IPS DF 6.9 (cell line): ENCODE measurements around the gene ROPN1L.
A peak's percentile ranks its signal among the peaks of the same experiment; 100 is the strongest.

Experiments
- DNase-seq: peaks from one replicate; pipeline ENCODE4 v3.0.0-alpha.2; 2013; ENCODE audit warnings: low read depth, low spot score
- H3K27ac ChIP-seq: one replicate; pipeline ENCODE4 v1.5.1; 2013; ENCODE audit warnings: low read length, control low read depth
- H3K27me3 ChIP-seq: 2 replicates; pipeline ENCODE4 v1.6.1; 2013; ENCODE audit warnings: mild to moderate bottlenecking, low read length; ENCODE audit not compliant: control insufficient read depth, insufficient read depth
- H3K36me3 ChIP-seq: 2 replicates; pipeline ENCODE4 v1.6.1; 2013; ENCODE audit warnings: low read length; ENCODE audit not compliant: control insufficient read depth, insufficient read depth
- H3K4me1 ChIP-seq: 2 replicates; pipeline ENCODE4 v1.6.1; 2013; ENCODE audit warnings: low read length; ENCODE audit not compliant: control insufficient read depth, insufficient read depth
- H3K4me3 ChIP-seq: 2 replicates; pipeline ENCODE4 v1.5.1; 2013; ENCODE audit warnings: mild to moderate bottlenecking, low read length
- H3K9me3 ChIP-seq: 2 replicates; pipeline ENCODE4 v1.6.1; 2013; ENCODE audit warnings: low read length, inconsistent platforms; ENCODE audit not compliant: control insufficient read depth, insufficient read depth
- WGBS: extraction: QIAGEN DNeasy Blood & Tissue Kit; methylation state at CpG from one replicate; pipeline ENCODE4 v1.1.7; 2013; ENCODE audit warnings: mixed read lengths, missing lambda C conversion rate; ENCODE audit not compliant: insufficient read length, insufficient coverage; 5-methylcytosine and 5-hydroxymethylcytosine counted together

Gene ROPN1L

GRCh38 chr5:10409504-10409903 lies 32.2 kb upstream of the ROPN1L start:
- DNase-seq = no peak
- Histone ChIP-seq H3K27me3 (no peaks in the 10 kb centered on the region), H3K27ac (no peak overlapping the region), H3K9me3 (no peaks in the 10 kb centered on the region), H3K4me3 (no peak overlapping the region), H3K4me1 (no peaks in the 10 kb centered on the region), H3K36me3 (peaks cover 16% of the 10 kb centered on the region; the same call in 1 of the 2 replicates)
- WGBS = no CpG with 5 or more reads among the region's 1 CpG

- Histone ChIP-seq H3K4me3 (no peak overlapping the region), H3K9me3 (no peaks in the 10 kb centered on the region), H3K27ac (no peak overlapping the region), H3K36me3 (peaks cover 15% of the 10 kb centered on the region; the same call in 1 of the 2 replicates), H3K4me1 (no peaks in the 10 kb centered on the region), H3K27me3 (no peaks in the 10 kb centered on the region)
- DNase-seq = no peak
- WGBS = no CpG with 5 or more reads among the region's 1 CpG
Measured at GRCh38 chr5:10410662-10411061, 31.0 kb upstream of the ROPN1L start.

GRCh38 chr5:10411336-10411735 lies 30.3 kb upstream of the ROPN1L start:
- Histone ChIP-seq H3K4me1 (no peaks in the 10 kb centered on the region), H3K4me3 (no peak overlapping the region), H3K36me3 (peaks cover 12% of the 10 kb centered on the region; the same call in 1 of the 2 replicates), H3K9me3 (no peaks in the 10 kb centered on the region), H3K27ac (no peak overlapping the region), H3K27me3 (no peaks in the 10 kb centered on the region)
- no CpG with 5 or more reads among the region's 5 CpGs for WGBS
- no peak for DNase-seq

- H3K27ac ChIP-seq = no peak overlapping the region
- no peaks in the 10 kb centered on the region for H3K27me3 ChIP-seq
- WGBS = no CpG with 5 or more reads among the region's 3 CpGs
- no peak for DNase-seq
- H3K4me1 ChIP-seq = no peaks in the 10 kb centered on the region
- H3K36me3 ChIP-seq = peaks cover 6% of the 10 kb centered on the region; the same call in 1 of the 2 replicates
- no peaks in the 10 kb centered on the region for H3K9me3 ChIP-seq
- no peak overlapping the region for H3K4me3 ChIP-seq
Measured at GRCh38 chr5:10416868-10417267, 24.8 kb upstream of the ROPN1L start.

- no CpG with 5 or more reads among the region's 4 CpGs for WGBS
- no peaks in the 10 kb centered on the region for H3K9me3 ChIP-seq
- no peak for DNase-seq
- no peaks in the 10 kb centered on the region for H3K4me1 ChIP-seq
- no peaks in the 10 kb centered on the region; the same call in 1 of the 2 replicates for H3K36me3 ChIP-seq
- H3K27ac ChIP-seq = no peak overlapping the region
- no peaks in the 10 kb centered on the region for H3K27me3 ChIP-seq
- H3K4me3 ChIP-seq = no peak overlapping the region
Measured at GRCh38 chr5:10418654-10419345, 22.9 kb upstream of the ROPN1L start.

- no CpG with 5 or more reads among the region's 2 CpGs for WGBS
- H3K27ac ChIP-seq = no peak overlapping the region
- no peaks in the 10 kb centered on the region for H3K9me3 ChIP-seq
- no peaks in the 10 kb centered on the region for H3K27me3 ChIP-seq
- H3K36me3 ChIP-seq = peaks cover 2% of the 10 kb centered on the region; the same call in 1 of the 2 replicates
- no peaks in the 10 kb centered on the region for H3K4me1 ChIP-seq
- DNase-seq = no peak
- no peak overlapping the region for H3K4me3 ChIP-seq
Measured at GRCh38 chr5:10420468-10420867, 21.2 kb upstream of the ROPN1L start.

GRCh38 chr5:10420932-10421331 lies 20.7 kb upstream of the ROPN1L start:
- no peak overlapping the region for H3K27ac ChIP-seq
- no peaks in the 10 kb centered on the region for H3K4me1 ChIP-seq
- H3K36me3 ChIP-seq = peaks cover 2% of the 10 kb centered on the region; the same call in 1 of the 2 replicates
- no peak for DNase-seq
- H3K9me3 ChIP-seq = no peaks in the 10 kb centered on the region
- H3K27me3 ChIP-seq = no peaks in the 10 kb centered on the region
- H3K4me3 ChIP-seq = no peak overlapping the region

- H3K36me3 ChIP-seq = peaks cover 2% of the 10 kb centered on the region; the same call in 1 of the 2 replicates
- no peak for DNase-seq
- WGBS = no CpG with 5 or more reads among the region's 12 CpGs
- H3K4me1 ChIP-seq = no peaks in the 10 kb centered on the region
- H3K27me3 ChIP-seq = no peaks in the 10 kb centered on the region
- H3K9me3 ChIP-seq = no peaks in the 10 kb centered on the region
- H3K4me3 ChIP-seq = no peak overlapping the region
- H3K27ac ChIP-seq = no peak overlapping the region
Measured at GRCh38 chr5:10421896-10422691, 19.6 kb upstream of the ROPN1L start.

- H3K4me1 ChIP-seq = no peaks in the 10 kb centered on the region
- H3K36me3 ChIP-seq = peaks cover 2% of the 10 kb centered on the region; the same call in 1 of the 2 replicates
- H3K27ac ChIP-seq = no peak overlapping the region
- no peak overlapping the region for H3K4me3 ChIP-seq
- no CpG with 5 or more reads among the region's 2 CpGs for WGBS
- peak; percentile 13 for DNase-seq
- H3K9me3 ChIP-seq = no peaks in the 10 kb centered on the region
- no peaks in the 10 kb centered on the region for H3K27me3 ChIP-seq
Measured at GRCh38 chr5:10423022-10423421, 18.7 kb upstream of the ROPN1L start.

- DNase-seq = peak; percentile 9
- no CpG with 5 or more reads among the region's 6 CpGs for WGBS
- Histone ChIP-seq H3K27me3 (no peaks in the 10 kb centered on the region), H3K36me3 (peaks cover 2% of the 10 kb centered on the region; the same call in 1 of the 2 replicates), H3K9me3 (no peaks in the 10 kb centered on the region), H3K4me3 (no peak overlapping the region), H3K4me1 (no peaks in the 10 kb centered on the region), H3K27ac (no peak overlapping the region)
Measured at GRCh38 chr5:10424124-10424731, 17.5 kb upstream of the ROPN1L start.
